ENCODE results near the gene PRKCQ. TPM values are rescaled to one million over a fixed set of nuclear protein-coding genes. Genes with fewer than 3 reads are reported as not detected.

Gene PRKCQ
- total RNA-seq, 1 experiment from 2014 or later: 4.0 TPM

DNA sequence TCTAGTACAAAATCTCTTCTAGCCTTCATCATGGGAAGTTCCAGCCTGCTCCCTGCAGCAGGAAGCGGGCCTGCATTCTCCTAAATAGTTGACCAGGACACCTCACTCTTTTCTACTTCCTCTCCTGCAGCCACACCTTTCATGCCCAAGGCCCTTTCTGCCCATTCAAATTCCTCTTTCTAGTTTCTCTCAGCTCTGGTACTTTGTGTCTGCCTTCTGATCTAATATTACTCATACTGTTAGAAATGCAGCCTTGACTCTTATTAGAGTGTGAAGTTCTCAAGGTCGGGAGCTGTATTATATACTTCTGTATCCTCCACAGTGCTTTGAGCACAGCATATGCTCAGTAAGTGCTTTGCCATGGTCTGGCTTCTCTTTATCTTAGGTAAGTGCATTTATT, 103.1 kb downstream of the PRKCQ start:
- H4K20me1 ChIP-seq (ENCODE audit: insufficient read depth): no peaks in the 10 kb centered on the region
- BruUV-seq (replicated peaks): no TSS peak
- CTCF ChIA-PET: no interaction called here
- H3K27me3 ChIP-seq (ENCODE audit: insufficient read depth, low read depth): no peaks in the 10 kb centered on the region
- H3K4me3 ChIP-seq: no peak overlapping the region
- TF ChIP-seq, protein P1, sequence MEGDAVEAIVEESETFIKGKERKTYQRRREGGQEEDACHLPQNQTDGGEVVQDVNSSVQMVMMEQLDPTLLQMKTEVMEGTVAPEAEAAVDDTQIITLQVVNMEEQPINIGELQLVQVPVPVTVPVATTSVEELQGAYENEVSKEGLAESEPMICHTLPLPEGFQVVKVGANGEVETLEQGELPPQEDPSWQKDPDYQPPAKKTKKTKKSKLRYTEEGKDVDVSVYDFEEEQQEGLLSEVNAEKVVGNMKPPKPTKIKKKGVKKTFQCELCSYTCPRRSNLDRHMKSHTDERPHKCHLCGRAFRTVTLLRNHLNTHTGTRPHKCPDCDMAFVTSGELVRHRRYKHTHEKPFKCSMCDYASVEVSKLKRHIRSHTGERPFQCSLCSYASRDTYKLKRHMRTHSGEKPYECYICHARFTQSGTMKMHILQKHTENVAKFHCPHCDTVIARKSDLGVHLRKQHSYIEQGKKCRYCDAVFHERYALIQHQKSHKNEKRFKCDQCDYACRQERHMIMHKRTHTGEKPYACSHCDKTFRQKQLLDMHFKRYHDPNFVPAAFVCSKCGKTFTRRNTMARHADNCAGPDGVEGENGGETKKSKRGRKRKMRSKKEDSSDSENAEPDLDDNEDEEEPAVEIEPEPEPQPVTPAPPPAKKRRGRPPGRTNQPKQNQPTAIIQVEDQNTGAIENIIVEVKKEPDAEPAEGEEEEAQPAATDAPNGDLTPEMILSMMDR (conservative IDR thresholded peaks at IDR 0.05): no peak
- no peak for TF ChIP-seq EZH2 (IDR thresholded peaks at IDR 0.05; ENCODE audit: low read depth)
- peak; percentile 18 to 79 for DNase-seq
- no peaks in the 10 kb centered on the region for H3K36me3 ChIP-seq (ENCODE audit: low read depth)
- 0 out of 2 replicates have a peak, but pooled peaks cover 4% of the 10 kb centered on the region for H3K4me1 ChIP-seq (replicated peaks; ENCODE audit: insufficient read depth)
- H3K9me2 ChIP-seq (ENCODE audit: insufficient read depth): no peaks in the 10 kb centered on the region
- H2AFZ ChIP-seq: no peak overlapping the region
- intact Hi-C loops (cut with micrococcal nuclease; ENCODE audit: unreplicated experiment): no loop called here
- peak overlapping the region; percentile 38; the same call in 1 of the 2 replicates for H3K27ac ChIP-seq
- H3K9me3 ChIP-seq (ENCODE audit: insufficient read depth, low read depth): no peaks in the 10 kb centered on the region
- H3K4me2 ChIP-seq: no peak overlapping the region
- POLR2A ChIA-PET (ENCODE audit: unreplicated experiment): no interaction called here
- no peaks in the 10 kb centered on the region for H3K79me2 ChIP-seq (ENCODE audit: low read depth)
- no peaks in the 10 kb centered on the region for H3F3A ChIP-seq (ENCODE audit: insufficient read depth, low read depth)

DNA sequence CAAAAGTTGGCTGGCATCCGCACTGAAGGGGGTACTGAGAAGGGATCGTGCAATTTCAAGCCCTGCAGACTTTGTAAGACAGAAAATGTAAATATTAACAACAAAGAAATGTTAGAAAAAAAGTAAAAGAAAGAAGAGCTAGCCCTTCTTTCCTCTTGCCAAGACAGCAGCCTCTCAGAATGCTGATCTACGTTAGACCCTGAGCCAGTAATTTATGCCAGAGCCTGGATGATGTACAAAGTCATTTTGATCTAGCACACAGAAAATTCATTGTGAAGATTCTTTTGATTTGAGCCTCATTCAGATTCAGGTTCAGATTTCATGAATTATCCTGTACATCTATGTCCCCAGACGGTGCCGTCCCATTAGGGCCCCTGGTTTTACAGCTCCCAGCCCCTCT, 105.2 kb downstream of the PRKCQ start:
- Histone ChIP-seq H3K4me3 (no peak overlapping the region), H3K9me3 (ENCODE audit: insufficient read depth, low read depth) (no peaks in the 10 kb centered on the region), H3K27me3 (ENCODE audit: insufficient read depth, low read depth) (no peaks in the 10 kb centered on the region), H3K79me2 (ENCODE audit: low read depth) (no peaks in the 10 kb centered on the region), H4K20me1 (ENCODE audit: insufficient read depth) (no peaks in the 10 kb centered on the region), H3F3A (ENCODE audit: insufficient read depth, low read depth) (no peaks in the 10 kb centered on the region), H3K36me3 (ENCODE audit: low read depth) (no peaks in the 10 kb centered on the region), H3K4me2 (no peak overlapping the region), H3K4me1 (replicated peaks; ENCODE audit: insufficient read depth) (0 out of 2 replicates have a peak, but pooled peaks cover 4% of the 10 kb centered on the region), H3K9me2 (ENCODE audit: insufficient read depth) (no peaks in the 10 kb centered on the region), H2AFZ (no peak overlapping the region), H3K27ac (no peak overlapping the region)
- intact Hi-C loops (cut with micrococcal nuclease; ENCODE audit: unreplicated experiment): no loop called here
- no peak for DNase-seq
- ChIA-PET POLR2A (ENCODE audit: unreplicated experiment) (no interaction called here), CTCF (no interaction called here)
- TF ChIP-seq, protein P1 (conservative IDR thresholded peaks at IDR 0.05): no peak
- no peak for TF ChIP-seq EZH2 (IDR thresholded peaks at IDR 0.05; ENCODE audit: low read depth)
- BruUV-seq (replicated peaks): no TSS peak

DNA sequence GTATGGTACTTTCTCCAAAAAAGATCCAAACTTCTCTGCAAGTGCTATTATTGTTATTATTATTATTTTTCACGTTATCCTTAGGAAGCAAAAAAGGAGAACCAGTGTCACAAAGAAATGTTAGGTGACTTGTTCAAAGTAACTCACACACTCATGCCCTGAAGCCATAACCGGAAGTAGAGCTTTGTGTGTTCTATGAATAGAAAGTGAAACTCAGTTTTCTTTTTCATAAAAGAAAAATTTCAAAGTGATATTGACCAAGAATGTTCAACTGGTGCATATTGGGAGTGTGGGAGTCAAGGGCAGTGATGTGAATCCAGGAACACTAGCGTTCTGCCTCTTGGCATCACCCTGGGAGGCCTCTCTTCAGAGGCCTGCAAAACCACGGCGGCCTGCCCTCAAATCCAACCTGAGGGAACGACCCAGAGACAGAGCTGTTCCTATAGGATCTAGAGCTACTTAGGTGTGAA, 106.1 kb downstream of the PRKCQ start:
- Histone ChIP-seq H2AFZ (no peak overlapping the region), H3K4me3 (no peak overlapping the region), H3K79me2 (ENCODE audit: low read depth) (no peaks in the 10 kb centered on the region), H3K4me1 (replicated peaks; ENCODE audit: insufficient read depth) (0 out of 2 replicates have a peak, but pooled peaks cover 4% of the 10 kb centered on the region), H4K20me1 (ENCODE audit: insufficient read depth) (no peaks in the 10 kb centered on the region), H3K27me3 (ENCODE audit: insufficient read depth, low read depth) (no peaks in the 10 kb centered on the region), H3K9me2 (ENCODE audit: insufficient read depth) (no peaks in the 10 kb centered on the region), H3K36me3 (ENCODE audit: low read depth) (no peaks in the 10 kb centered on the region), H3K4me2 (no peak overlapping the region), H3K9me3 (ENCODE audit: insufficient read depth, low read depth) (no peaks in the 10 kb centered on the region), H3F3A (ENCODE audit: insufficient read depth, low read depth) (no peaks in the 10 kb centered on the region), H3K27ac (no peak overlapping the region)
- POLR2A ChIA-PET (ENCODE audit: unreplicated experiment): no interaction called here
- no TSS peak for BruUV-seq (replicated peaks)
- TF ChIP-seq EZH2 (IDR thresholded peaks at IDR 0.05; ENCODE audit: low read depth): no peak
- TF ChIP-seq, protein P1 (conservative IDR thresholded peaks at IDR 0.05): no peak
- no peak for DNase-seq
- CTCF ChIA-PET: no interaction called here
- intact Hi-C loops (cut with micrococcal nuclease; ENCODE audit: unreplicated experiment): no loop called here
